GM18498 (cell line): ENCODE measurements around the gene EIF2D.
"Not testable (repeated sequence)": the region's sequence is repeated elsewhere in the genome, so short reads cannot be mapped to it uniquely, and the experiment has no call there.

Experiments
- ATAC-seq: cut with Tn5 transposase; IDR thresholded peaks from one replicate; pipeline ENCODE4 v1.9.1; 2021; ENCODE audit warnings: mild to moderate bottlenecking, moderate library complexity; ENCODE audit not compliant: unreplicated experiment

Gene EIF2D, protein sequence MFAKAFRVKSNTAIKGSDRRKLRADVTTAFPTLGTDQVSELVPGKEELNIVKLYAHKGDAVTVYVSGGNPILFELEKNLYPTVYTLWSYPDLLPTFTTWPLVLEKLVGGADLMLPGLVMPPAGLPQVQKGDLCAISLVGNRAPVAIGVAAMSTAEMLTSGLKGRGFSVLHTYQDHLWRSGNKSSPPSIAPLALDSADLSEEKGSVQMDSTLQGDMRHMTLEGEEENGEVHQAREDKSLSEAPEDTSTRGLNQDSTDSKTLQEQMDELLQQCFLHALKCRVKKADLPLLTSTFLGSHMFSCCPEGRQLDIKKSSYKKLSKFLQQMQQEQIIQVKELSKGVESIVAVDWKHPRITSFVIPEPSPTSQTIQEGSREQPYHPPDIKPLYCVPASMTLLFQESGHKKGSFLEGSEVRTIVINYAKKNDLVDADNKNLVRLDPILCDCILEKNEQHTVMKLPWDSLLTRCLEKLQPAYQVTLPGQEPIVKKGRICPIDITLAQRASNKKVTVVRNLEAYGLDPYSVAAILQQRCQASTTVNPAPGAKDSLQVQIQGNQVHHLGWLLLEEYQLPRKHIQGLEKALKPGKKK

DNA sequence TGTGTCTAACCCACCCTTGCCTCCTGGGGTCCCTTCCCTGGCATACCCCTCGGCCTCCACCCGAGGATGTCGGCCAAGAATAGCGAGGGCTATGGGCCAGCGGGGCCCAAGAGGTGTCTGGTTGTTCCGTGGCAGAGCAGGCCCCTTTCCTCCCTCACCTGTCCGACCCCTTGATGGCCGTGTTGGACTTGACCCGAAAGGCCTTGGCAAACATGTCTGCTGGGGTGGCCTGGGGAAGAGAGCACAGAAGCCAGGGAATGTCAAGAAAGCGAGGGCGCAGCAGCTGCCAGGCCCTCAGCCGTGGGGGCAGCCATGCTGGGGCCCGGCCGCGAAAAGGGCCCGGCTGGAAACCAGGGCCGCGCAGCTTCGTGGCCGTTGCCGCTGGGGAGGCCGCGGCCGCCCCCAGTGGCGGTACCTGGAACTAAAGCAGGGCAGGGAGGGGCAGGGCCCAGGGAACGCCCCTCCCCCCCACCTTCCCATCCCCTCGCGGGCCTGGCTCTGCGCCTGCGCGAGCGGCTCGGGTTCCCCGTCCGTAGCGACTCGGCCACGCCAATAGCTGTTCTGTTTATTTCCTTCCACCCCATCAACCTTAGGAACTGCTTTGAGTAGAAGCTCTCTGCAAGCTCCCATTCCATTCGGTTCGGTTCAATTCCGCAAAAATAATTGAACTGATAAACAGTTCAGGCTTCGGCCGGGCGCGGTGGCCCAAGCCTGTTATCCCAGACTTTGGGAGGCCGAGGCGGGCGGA, at the start of gene EIF2D:
Gene EIF2D, minus strand, starts transcription at position 337 of the 748 bp plus-strand sequence. Its CDS starts 123 bp downstream, at position 214.
- peak; percentile 91 for ATAC-seq

DNA sequence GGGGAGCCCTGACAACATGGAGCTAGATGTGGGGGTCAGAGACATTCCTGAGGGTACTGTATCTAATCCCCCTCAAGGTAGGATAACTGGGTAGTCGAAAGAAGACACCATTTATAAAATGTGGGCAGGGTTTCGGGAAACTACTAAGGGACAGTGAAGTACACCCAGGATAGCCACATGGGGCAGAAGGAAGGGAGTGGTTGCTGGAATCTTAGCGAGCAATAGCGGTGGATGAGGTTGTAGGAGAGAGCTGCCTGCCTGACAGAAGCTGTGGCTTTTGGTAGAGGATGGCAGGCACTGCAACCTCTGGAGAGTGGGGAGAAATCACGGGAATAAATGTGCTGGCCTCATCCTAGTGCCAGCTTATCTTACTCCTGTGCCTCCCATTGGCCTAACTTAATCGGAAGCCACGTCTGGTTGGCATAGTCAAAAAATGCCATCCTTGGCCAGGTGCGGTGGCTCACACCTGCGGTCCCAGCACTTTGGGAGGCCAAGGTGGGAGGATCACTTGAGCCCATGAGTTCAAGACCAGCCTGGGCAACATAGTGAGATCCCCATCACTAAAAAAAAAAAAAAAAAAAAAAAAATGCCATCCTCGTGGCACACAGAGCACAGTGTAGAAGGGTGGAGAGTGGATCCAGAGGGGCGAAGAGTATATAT, 49.0 kb upstream of the EIF2D start:
- no peak for ATAC-seq

DNA sequence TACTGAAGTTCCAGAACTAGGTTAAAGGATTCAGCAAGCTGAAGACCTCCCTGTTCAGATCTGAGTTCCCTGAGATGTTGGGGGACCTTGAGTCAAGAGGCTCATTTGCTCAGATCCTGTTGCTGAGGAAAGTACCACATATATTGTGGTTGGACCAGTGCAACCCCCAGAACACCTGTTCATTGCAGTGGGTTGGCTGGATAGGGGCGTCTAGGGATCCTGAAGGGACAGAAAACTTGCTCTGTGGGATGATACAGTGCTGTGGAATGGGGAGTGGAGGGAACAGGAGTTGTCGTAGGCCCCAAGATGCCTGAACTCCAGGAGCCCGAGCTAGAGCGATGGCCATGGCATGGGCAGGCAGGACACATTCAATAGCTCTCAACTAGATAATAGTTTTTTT, 47.9 kb upstream of the EIF2D start:
- ATAC-seq = no peak

DNA sequence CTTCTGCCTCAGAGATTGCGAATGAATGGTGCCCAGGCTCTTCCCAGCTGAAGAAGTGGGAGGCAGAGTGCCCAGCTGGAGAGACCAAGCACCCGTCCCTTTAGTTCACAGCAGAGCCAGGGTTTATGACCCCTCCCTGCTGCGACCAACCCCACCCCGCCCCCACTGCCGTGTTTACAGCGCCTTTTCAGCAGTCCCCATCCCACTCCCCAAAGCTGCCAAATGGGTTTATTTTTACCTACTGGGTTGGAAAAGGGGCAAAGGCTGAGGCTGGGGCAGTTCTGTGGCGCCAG, 46.7 kb upstream of the EIF2D start:
- ATAC-seq = no peak

DNA sequence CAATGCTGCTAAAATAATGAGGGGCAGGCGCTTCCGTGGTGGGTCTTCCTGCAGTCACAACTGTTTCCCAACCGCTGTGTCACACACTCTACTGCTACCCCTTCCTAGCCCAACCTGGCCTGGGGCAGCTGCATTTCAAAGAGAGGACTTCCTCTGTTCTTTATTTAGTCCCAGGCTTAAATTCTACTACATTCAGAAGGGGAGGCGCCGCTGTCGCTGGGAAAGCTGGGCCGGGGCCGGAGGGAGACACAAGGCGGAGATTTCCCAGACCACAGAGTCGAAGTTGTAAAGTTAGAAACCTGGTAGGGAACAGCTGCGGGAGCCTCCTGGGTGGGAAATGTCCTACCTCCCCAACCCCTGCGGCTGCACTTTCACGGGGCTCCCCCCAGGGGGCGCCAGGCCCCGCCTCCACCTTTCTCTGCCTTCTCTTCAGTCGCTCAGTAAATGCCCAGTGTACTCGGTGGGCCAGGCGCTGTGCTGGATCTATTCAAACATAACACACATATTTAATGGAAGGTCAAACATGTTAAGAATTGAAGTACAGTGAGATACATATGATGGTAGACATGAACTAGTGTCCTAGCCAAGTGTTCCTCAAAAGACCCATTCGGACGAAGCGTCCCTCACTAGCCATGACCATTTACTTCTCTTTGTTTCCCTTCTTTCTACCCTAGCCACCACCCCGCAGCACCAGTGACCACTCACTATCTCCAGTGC, 46.2 kb upstream of the EIF2D start:
- ATAC-seq = no peak

DNA sequence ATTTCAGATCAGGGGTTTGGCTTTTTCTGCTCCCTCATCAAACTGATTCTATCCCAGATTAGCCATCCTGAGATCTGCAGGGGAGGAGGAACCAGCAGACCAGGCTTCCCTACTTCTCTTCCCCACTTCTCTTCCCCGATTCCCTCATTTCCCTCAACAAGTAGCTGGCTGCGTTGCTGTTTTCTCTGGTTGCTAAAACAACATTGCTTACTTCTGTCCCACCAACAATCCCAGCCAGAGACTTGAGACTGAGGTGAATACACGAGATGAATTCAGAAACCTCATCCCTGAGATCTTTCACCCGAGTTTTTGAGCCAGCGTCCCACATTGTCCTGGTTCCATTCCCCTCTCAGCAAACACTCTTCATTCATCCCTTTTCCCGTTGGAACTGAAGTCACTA, 45.5 kb upstream of the EIF2D start:
- no peak for ATAC-seq

DNA sequence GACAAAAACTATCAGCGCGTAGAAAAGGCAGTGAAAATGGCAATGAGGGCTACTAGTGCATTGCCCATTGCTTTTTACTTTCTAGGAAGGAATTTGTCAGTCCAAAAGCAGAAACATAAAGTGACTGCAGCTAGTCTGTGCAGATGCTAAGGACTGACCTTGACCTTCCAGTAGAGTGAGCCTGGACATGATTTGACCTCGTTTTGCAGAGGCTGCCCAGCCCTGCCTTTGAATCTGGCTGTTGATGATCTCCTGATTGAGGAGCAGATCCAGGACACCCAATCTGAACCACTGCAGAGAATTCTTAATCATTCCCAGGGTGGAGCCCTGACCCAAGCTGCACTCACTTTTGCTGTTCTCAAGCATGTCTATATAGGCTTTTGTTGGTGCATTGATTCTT, 44.7 kb upstream of the EIF2D start:
- ATAC-seq = no peak

DNA sequence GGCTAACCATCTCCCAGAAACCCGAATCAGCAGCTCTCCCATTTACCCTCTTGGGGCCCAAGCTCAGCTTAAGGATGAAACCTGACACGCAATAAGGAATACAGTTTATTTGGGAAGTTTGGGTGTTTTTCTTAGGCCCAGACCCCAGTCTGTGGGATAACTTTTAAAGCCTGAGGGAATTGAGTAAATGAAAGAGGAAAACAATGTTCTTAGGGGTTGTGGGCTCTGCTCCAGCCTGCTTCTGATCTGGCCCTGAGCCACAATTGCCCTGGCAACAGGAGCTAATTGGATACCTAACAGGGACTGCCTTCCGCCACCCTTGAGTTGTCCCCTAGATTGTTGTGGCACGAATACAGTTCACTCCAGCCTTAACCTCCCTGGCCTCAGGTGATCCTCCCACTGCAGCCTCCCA, 43.2 kb upstream of the EIF2D start:
- ATAC-seq = no peak

DNA sequence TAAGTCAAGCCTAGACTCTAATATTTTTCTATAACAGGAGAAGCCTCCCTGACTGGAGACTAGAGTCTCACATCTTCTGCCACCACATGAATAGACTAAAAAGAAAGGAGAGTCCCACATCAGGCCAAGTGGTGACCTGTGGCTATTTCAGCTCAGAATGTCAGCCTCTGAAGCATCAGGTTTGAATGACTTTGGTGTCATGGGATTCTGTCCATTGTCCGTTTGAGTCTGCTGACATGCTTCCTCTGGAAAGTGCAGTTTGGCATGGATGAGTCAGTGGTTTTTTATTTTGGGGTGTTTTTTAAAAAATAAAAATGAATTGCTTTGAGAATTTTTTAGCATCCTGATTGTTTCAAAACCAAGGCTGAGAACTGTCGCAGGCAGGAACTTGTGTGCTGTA, 42.6 kb upstream of the EIF2D start:
- ATAC-seq = no peak

DNA sequence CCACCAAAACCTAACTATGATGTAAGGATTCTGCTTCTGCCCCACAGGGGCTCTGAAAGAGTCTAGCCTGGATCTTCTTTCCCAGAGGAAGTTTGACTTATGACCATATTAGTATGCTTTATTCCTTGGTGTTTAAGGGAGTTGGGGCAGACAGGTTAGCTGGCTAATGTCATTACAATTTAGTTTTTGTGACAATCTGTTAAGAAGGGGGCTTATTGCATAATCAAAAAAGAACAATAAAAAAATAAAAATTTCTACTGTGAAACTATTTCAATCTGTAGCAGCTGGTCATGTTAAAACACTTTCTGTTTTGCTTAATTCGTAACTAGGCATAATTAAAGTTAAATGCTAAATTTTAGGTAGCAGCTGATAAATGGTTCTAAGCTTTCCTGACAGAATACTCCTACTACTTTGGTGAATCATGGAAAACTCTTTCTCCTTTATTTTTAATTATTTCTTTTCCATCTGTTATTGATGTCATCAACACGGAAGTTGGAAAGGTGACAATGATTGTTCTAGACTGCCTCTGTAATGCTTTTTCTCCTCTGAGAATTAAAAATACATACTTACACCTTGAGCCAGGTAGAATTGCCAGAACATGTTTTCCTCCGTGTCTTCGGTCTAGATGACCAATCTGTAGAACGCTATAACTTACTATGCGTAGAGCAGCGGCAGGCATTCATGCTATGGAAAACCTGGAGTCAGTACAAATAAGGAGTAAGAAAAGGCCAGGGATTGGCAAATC, 41.6 kb upstream of the EIF2D start:
- no peak for ATAC-seq

DNA sequence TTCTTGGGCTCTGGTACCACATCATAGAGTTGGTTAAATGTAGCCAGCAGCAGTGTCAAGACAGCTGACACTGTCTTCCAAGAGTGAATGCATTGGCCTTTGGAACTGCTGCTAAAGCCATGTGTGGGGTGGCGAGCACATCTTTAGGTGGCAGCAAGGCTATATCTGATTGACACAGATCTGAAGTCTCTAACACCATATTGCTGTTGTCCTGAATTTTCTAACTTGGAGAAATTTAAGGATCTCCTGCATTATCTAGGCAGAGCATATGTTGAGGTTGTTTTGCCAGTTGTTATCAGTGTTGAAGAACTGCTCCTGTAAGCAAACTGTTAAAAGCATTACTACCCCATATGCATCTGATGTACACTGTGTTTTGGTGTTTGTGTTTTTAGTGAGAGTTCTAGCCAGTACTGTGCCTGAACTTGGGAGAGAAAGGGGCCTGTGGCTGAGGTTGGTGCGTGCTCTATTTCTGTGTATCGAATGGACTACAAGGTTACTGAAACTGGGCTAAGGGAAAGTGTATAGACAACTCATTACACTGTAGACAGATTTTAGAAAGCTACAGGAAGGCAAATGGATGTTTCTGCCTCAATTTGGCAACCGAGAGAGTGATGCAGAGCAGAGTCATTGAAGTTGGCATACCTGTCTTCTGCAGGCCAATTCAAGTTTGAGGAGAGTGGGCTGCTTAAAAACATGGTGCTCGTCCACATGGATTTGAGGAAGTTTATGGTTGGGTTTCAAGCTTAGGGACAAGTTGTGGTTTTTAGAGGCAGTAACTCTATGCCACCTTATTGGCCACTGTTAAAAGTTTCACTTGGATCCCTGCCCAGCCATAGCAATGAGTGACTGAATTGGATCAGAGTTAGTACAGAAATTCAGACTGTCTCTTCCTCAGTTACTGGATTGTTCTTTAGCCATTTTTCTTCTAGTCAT, 40.0 kb upstream of the EIF2D start:
- ATAC-seq = no peak

DNA sequence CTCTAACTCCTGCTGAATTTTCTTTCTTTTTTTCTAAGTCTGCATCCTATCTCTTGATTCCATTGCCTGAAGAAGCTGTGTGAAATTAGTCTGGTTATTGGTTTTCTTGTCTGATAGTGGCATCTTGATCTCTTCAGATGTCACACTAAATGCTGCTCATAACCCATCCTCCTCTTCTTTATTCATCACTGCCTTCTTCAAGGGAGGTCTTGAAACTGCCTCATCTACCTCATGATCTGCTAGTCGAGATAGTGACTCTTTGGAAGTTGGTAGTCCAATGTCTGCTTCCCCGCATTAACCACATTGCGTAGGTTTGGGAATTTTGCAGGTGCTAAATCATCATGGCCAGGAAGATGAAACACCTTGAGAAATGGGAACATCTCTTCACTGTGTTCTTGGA, 38.7 kb upstream of the EIF2D start:
- ATAC-seq = no peak

DNA sequence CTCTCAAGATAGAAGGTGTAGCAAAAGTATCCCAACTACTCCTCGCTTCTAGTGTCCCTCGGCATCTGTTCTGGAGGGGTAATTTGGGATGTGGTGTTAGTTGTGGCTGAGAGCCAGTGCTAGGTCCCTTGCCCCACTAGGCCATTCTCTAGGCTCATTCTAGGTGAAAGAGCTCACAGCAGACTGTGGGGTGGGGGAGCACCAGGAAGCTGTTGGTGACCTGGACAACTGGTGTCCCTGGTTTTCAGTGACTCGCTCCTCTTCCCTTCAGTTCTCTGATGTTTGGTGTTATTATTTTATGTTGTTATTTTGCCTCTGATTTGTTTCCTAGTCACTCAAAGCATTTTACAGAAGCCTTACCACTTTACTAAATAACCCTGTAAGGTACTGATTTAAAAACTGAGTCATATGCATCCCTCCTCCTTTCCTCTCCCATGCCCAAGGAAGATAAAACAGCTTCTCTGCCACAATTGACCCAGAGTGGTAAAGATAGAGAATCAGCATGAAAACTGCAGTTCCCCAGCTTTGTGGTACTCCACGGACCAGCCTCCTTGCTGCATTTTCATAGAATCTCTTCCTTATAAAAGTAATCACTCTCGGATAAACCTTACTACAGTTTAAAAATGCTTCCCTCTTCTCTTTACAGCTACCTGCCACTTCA, 37.1 kb upstream of the EIF2D start:
- ATAC-seq = no peak

DNA sequence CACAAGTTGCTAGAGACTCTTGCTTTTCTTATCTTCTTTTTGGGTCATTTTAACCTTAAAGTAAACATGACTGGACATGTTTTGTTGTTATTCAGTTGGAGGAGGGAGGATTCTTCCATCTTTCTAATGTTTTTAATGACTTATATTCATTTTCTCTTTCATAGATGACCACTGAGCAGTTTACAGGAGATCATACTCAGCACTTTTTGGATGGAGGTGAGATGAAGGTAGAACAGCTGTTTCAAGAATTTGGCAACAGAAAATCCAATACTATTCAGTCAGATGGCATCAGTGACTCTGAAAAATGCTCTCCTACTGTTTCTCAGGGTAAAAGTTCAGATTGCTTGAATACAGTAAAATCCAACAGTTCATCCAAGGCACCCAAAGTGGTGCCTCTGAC, 35.0 kb upstream of the EIF2D start:
- no peak for ATAC-seq

DNA sequence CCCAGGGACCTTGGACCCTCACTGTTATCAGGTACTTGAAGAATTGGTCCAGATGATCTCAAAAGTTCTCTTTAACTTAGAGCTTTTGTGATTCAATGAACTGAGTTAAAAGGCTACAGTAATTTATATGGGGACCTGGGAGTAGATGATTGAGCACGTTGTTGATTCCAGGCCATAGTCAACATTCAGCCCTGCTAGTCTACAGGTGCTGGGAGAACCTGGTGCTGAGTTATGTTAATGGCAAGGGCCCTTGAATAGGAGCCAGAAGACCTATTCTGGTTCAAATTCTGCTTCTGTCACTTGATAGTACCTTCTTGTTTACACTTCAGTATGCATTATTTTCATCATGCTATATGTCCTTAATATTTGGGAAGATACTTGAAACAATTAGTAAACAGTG, 34.2 kb upstream of the EIF2D start:
- ATAC-seq = no peak

DNA sequence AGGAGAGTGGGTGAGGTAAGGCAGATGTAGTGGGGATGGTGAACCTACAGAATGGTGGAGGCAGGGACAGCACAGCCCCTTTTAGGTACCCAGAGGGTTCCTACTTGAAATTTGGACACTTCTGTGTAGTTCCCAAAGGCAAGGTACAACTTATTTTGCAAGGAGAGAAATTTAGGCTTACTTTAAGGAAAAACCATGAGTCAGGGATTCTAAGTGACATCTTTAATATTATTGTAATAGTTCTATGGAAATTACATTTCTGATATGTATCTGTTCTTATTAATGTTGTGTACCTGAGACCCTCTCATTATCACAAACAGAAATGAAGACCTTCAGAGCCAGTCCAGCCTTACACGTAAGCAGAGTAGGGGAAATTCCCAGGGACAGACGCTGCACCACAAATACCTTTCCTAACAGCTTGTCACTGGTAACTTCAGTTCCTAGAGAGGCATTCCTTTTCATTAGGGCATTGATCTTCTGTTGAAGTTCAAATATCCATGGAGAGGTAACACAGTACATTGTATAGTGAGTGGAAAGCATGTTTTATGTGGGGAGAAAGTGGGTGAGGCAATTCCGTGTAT, 30.9 kb upstream of the EIF2D start:
- ATAC-seq = no peak

DNA sequence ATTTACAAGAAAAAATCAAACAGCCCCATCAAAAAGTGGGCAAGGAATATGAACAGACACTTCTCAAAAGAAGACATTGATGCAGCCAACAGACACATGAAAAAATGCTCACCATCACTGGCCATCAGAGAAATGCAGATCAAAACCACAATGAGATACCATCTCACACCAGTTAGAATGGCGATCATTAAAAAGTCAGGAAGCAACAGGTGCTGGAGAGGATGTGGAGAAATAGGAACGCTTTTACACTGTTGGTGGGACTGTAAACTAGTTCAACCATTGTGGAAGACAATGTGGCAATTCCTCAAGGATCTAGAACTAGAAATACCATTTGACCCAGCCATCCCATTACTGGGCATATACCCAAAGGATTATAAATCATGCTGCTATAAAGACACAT, 29.8 kb upstream of the EIF2D start:
- not testable (repeated sequence) for ATAC-seq

DNA sequence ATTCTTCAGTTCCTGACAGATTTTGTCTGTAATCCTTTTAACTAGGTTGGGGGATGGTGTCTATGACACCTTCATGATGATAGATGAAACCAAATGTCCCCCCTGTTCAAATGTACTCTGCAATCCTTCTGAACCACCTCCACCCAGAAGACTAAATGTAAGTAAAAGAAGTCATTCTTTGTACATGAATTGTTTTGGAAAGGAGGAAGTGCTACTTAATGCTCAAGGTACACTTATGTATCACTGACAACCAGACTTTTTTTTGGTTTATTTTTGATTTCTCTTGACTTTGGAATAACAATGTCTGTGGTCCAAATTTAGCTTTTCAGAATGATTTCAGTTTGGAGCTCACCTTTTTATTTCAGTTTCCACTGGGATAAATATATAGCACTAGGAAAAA, 25.3 kb upstream of the EIF2D start:
- no peak for ATAC-seq
